Fibroblast of the conjunctiva (primary cell): ENCODE data around the gene COL12A1.

Experiments
- DNase-seq: peaks from one replicate; pipeline ENCODE4 v3.0.0-alpha.2; 2010; ENCODE audit warnings: low read depth

Gene COL12A1

GRCh38 chr6:75096966-75097365 is 108.9 kb downstream of the COL12A1 start:
- no peak for DNase-seq

DNA sequence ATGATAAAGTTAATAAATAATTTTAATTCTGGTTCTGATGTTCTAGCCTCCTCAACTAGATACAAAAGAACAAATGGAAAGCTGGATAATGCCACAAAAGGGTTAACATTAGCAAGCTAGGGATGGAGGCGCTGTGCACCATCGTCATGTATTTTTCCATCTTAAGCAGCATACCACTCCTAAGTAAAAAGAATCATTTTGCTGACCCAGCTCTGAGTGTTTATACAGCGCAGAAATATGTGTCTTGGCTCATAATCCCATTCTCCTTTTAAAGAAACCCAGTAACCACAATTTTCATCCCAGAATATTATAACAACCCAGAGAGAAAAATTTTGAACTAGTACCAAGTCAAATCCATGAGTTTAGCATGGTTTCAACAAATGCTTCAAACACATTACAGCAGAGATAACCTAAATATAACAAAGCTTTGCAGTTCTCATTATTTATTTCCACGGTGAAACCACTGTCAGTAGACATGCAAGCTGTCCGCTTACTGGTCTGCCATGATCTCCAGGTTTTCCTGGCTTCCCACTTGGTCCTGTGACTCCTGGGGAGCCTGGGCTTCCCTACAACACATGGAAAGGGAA is 111.1 kb downstream of the COL12A1 start:
- peak; percentile 80 for DNase-seq

- no peak for DNase-seq
Measured at GRCh38 chr6:75091467-75092190, 114.2 kb downstream of the COL12A1 start.

DNA sequence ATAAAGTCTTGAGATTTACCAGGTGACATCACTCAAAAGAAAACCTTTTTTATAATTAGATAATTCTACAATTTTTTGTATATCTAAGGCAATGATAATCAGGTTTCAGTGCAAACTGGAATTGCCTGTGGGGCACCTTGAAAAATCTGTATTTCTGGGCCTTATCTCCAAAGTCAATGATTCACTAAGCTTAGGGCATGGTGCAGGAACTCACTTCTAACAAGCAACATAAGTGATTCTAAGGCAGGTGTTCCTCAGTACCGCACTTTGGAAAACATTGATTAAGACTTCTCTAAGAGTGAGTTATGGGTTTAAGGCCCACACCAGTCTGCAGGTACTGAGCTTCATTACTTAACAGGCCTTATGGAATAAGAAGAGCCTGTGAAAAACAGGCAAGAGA is 115.3 kb downstream of the COL12A1 start:
- DNase-seq, result no peak

DNA sequence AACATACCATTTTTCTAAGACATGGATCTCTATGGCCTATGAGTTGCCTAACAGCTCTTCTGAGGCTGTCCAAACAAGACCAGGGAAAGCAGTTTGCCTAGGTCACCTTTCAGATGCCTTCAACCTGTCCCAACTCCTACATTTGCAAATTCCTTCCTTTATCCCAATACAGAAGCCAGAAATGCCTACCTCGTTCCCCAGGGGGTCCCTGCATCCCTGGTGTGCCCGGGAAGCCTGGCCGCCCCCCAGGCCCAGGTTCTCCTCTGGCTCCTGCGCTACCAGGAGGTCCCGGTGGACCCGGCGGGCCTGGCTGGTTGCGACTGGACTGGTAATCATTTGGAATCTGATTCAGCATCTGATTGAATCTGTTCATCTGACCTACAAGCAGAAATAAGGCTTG is 115.9 kb downstream of the COL12A1 start:
- DNase-seq, result no peak

DNA sequence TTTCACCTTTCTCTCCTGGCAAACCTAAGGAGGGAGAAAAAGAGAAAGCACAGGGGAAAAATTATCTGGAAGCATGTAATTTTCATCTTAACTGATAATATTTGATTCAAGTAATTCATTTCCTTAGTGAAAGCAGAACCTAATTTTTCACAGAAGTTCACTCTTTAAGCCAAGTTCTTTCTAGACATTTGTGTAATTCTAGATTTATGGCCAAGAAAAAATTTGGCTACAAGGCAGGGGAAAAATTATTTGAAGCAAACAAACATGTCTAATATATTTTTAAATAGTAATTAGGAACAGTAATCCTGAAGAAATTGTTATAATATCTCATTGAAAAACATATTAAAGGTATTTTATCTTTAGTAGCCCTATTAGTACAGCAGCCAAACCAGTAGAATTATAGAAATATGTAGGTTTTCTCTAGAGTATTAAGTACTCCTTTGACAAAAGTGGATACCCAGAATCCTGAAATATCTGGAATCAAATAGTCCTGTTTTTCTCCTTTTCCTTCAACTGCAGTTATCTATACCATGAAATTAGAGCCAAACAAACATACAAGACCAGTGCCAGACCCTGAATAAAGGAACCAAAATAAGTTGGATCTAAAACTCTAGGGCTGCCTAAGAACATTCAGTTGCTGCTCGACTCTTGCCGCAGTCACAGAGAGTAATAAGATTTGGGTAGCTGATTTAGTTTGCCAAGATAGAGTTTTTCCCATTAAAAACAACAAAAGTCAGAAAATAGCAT is 116.5 kb downstream of the COL12A1 start:
- DNase-seq, result no peak

GRCh38 chr6:75085931-75086635 is 119.8 kb downstream of the COL12A1 start:
- no peak for DNase-seq

DNA sequence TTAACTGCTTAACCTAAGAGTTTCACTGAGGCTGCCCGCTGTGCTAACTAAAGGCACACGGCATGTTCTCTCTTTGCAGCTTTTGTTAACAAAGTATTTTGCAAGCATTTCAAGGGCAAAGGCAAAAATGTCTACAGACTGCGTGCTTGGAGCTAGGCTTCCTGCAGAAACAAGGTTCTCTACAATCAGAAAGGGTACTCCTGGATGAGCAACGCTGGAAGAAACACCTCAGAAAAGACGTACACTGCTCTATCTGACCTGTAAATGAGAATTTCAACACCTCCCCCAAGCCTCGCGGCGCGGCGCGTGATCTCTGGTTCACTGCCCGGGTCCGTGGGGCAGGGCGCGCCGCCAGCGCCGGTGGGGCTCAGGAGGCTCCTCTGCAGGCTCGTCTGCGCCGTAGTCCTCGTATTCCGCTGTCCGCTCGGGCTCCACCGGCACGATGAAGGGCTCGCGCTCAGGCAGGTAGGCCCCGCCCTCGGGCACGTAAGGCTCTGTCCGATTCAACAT is 120.9 kb downstream of the COL12A1 start:
- DNase-seq, result no peak

DNA sequence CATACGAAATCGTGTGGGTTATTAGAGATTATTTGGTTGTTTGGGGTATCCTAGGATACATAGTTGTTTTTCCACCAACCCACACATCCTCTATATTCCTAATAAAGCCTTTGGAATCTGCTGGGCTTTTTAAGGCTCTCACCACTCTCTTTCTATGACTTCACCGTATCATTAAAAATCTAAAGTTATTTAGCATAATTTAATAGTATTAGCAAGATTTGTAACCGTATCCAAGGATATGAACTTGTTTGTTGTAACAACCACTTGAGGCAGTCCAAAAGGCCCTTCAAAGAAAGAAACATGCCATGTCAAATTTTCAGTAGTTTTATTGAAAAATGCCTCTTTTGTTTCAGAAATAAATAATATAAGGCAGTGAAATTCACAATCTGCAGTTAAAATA is 121.8 kb downstream of the COL12A1 start:
- DNase-seq, result no peak

DNA sequence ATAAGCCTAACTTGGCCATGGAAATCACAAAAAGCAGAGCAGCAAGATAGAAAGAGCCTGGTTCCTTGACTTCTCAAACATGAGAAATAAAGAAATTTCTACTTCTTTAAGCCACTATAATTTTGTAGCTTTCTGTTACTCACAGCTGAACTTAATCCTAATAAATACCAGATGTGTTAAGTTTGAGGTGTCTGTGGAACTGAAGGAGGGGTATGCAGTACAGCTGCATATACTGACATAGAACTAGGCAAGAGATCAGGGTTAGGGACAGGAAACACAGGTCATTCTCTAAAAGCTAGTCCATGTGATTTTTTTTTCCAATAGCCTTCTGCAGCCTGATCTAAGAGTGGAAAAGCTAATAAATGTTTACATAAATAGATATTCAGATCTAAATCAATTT is 123.9 kb downstream of the COL12A1 start:
- DNase-seq, result peak; percentile 24

DNA sequence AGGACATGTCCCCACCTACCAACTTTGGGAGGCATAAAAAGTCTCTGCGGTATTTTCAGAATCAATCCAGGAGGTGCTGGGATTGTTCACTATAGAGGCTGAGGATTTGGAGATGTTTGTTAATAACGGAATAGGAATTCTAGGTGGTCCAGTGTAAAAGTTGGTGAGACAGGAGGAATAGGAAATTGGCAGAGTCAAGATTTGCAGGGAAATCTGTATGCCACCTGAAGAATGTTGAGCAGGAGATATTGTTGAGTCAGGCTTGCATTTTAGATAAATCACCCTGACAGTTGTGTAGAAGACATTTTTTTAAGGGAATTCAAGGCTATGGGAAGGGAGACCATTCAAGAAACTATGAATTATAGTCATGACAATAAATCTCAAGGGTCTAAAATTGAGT is 124.8 kb downstream of the COL12A1 start:
- no peak for DNase-seq

GRCh38 chr6:75079589-75079988 is 126.3 kb downstream of the COL12A1 start:
- no peak for DNase-seq

- DNase-seq, result no peak
Measured at GRCh38 chr6:75077701-75078100, 128.2 kb downstream of the COL12A1 start.

GRCh38 chr6:75076009-75076408 is 129.8 kb downstream of the COL12A1 start:
- DNase-seq, result no peak

DNA sequence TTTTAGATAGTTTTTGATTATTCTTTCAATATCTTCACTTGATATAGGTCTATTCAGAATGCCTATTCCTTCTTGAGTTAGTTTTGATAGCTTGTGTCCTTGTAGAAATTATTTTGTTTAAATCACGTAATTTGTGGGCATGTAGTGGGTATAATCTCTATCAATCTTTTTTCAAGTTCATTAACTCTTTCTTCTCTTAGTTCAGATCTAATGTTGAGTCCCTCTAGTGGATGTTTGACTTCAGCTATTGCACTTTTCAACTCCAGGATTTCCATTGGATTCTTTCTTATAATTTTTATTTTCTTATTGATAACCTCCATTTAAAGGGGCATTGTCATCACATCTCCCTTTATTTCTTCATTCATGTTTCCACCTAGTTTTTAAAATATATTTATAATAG is 135.6 kb downstream of the COL12A1 start:
- DNase-seq, result no peak

- DNase-seq, result peak; percentile 10
Measured at GRCh38 chr6:75065523-75065922, 140.3 kb downstream of the COL12A1 start.

- peak; percentile 8 for DNase-seq
Measured at GRCh38 chr6:75052491-75052890, 153.4 kb downstream of the COL12A1 start.

DNA sequence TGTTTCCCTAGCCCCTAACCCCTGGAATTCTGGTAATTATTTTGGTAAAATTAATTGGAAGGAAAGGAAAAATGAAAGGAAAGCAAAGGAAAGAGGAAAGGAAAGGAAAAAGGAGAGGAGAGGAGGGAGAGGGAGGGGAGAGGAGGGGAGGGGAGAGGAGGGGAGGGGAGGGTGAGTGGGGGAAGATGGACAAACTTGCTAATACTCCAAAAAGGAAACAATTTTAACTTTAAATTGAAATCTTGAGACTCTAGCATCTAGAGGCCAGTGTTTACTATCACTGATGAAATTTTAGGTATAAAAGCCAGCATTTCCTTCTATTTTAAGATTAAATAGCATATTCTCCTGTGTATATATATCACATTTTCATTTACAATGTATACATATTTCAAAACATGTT is 156.5 kb downstream of the COL12A1 start:
- DNase-seq, result no peak

- DNase-seq, result no peak
Measured at GRCh38 chr6:75044846-75045245, 161.0 kb downstream of the COL12A1 start.

DNA sequence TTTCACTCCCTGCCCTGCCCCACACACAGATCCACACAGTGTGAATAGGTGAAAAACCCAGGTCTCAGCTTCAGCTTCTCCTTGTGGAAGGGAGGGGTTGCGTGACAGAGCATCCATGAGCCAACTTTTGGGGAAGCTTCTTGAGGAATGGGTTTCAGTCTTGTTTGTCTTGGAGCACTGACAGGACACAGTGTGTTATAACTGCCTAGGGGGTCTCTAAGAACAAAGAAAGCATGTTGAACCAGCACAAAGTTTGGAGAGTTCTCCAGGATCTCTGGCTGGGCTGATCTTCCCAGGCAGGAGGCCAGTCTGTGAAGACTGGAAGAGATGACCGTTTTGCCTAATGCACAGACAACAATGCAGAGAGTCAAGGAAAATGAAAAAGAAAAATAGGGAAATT is 164.5 kb downstream of the COL12A1 start:
- DNase-seq, result no peak
